Fibroblast of lung (primary cell): ENCODE measurements around the gene COQ10B.

Source experiments
- CTCF ChIP-seq, 2 donors: IDR thresholded peaks in 1 of 2; conservative IDR thresholded peaks in 1 of 2; 1 replicate in 1 of 2; 2 replicates in 1 of 2; pipeline ENCODE4 v1.5.1; 2011 to 2012; ENCODE audit warnings: low read length in 2 of 2, control low read depth in 1 of 2, inconsistent platforms in 1 of 2, low read depth in 1 of 2, mild to moderate bottlenecking in 1 of 2
- EZH2 ChIP-seq: IDR thresholded peaks from 2 replicates; pipeline ENCODE4 v1.5.1; 2012; ENCODE audit warnings: low read length, control low read depth, mild to moderate bottlenecking; ENCODE audit errors: missing control alignments

- TF ChIP-seq CTCF (conservative IDR thresholded peaks at IDR 0.05 in 1 of 2, IDR thresholded peaks at IDR 0.05 in 1 of 2; ENCODE audit: low read depth in 1 of 2, low read length in 2 of 2), result no peak
- no peak for TF ChIP-seq EZH2
Observed at GRCh38 chr2:197480165-197481036, 27.0 kb downstream of the COQ10B start.
